AG09309 (cell line): ENCODE measurements around the gene BNC2.
A peak's percentile ranks its signal among the peaks of the same experiment; 100 is the strongest.

ENCODE experiments used
- DNase-seq: peaks from one replicate; pipeline ENCODE4 v3.0.0-alpha.2; 2010; ENCODE audit warnings: low read depth
- H3K4me3 ChIP-seq: 2 replicates; pipeline ENCODE4 v1.5.1; 2011; ENCODE audit warnings: mild to moderate bottlenecking, low read depth, low read length, moderate library complexity; ENCODE audit not compliant: control insufficient read depth
- CTCF ChIP-seq: IDR thresholded peaks from 2 replicates; pipeline ENCODE4 v1.5.1; 2011; ENCODE audit warnings: mild to moderate bottlenecking, low read depth, low read length, inconsistent platforms; ENCODE audit not compliant: insufficient read depth, control insufficient read depth; ENCODE audit errors: missing control alignments

The BNC2 gene

GRCh38 chr9:16879416-16879815 lies 8.9 kb upstream of the BNC2 start:
- DNase-seq = no peak
- TF ChIP-seq CTCF = no peak
- no peak overlapping the region for H3K4me3 ChIP-seq

- no peak for TF ChIP-seq CTCF
- DNase-seq = no peak
These were observed 6.8 kb upstream of the BNC2 start for GRCh38 chr9:16877256-16877655.

GRCh38 chr9:16873126-16873802 lies 2.8 kb upstream of the BNC2 start:
- no peak for TF ChIP-seq CTCF
- DNase-seq = no peak
- H3K4me3 ChIP-seq = no peak overlapping the region

More at GRCh38 chr9:16877256-16877655, 6.8 kb upstream of the BNC2 start:
- H3K4me3 ChIP-seq = no peak overlapping the region

GRCh38 chr9:16871336-16872151 lies 1.1 kb upstream of the BNC2 start:
- peak overlapping the region; percentile 96 for H3K4me3 ChIP-seq
- no peak for TF ChIP-seq CTCF
- DNase-seq = no peak

GRCh38 chr9:16869882-16870595 lies 431 bp downstream of the BNC2 start:
- DNase-seq = no peak
- TF ChIP-seq CTCF = no peak
- peak overlapping the region; percentile 96 for H3K4me3 ChIP-seq

GRCh38 chr9:16869131-16869881 lies 1.2 kb downstream of the BNC2 start:
- peak overlapping the region; percentile 96 for H3K4me3 ChIP-seq
- TF ChIP-seq CTCF = no peak
- DNase-seq = no peak
